GM12878 (cell line): Measurements from ENCODE around the gene FAN1. TPM values are rescaled to one million over a fixed set of nuclear protein-coding genes. Genes with fewer than 3 reads are reported as not detected.

Experiments used
- ATAC-seq: fragments of 200-7000 bp; cut with Tn5 transposase; 3 replicates; pipeline ENCODE4 v1.9.1; 2020; ENCODE audit warnings: mild to moderate bottlenecking, moderate library complexity
- BruUV-seq: library from RNA; stranded (reverse); fragments of 400-500 nt; replicated peaks from 2 replicates; lab custom pipeline; 2021; lab: Mats Ljungman, UMichigan
- CTCF ChIA-PET: fragments of 300-600 bp; sonication (Branson Sonifier 250); formaldehyde crosslinking; extraction: SDS; loops from one replicate; lab custom pipeline; 2021; ENCODE audit warnings: inconsistent platforms; lab: Yijun Ruan, JAX
- POLR2A ChIA-PET: fragments of 350-600 bp; formaldehyde crosslinking; extraction: SDS; loops from one replicate; lab custom pipeline; 2021; ENCODE audit warnings: inconsistent platforms; lab: Charles Lee
- RAD21 ChIA-PET: fragments of 300-600 bp; sonication (Branson Sonifier 250); formaldehyde crosslinking; loops from one replicate; lab custom pipeline; 2023; ENCODE audit warnings: antibody characterized with exemption; ENCODE audit not compliant: unreplicated experiment; lab: Charles Lee
- SMC1A ChIA-PET: fragments of 300-600 bp; sonication (Branson Sonifier 250); formaldehyde crosslinking; loops from one replicate; lab custom pipeline; 2023; ENCODE audit not compliant: unreplicated experiment, uncharacterized antibody; lab: Charles Lee
- DNase-seq: peaks from one replicate; pipeline ENCODE4 v3.0.0-alpha.2; 2011; ENCODE audit warnings: low read depth, low spot score
- FAIRE-seq: peaks from 3 replicates; lab custom pipeline; 2011; peaks lifted over from hg19 to GRCh38; lab: Jason Lieb, UNC
- H2AFZ ChIP-seq: 2 replicates; pipeline ENCODE4 v1.6.0; 2011; ENCODE audit warnings: low read depth, low read length, control low read depth; ENCODE audit not compliant: control insufficient read depth
- H3K27ac ChIP-seq: 2 replicates; pipeline ENCODE4 v1.5.1; 2011; ENCODE audit warnings: control low read depth; ENCODE audit not compliant: control insufficient read depth, insufficient read depth
- H3K27me3 ChIP-seq, 2 experiments: replicated peaks in 1 of 2; 2 replicates each; pipeline versions ENCODE4 v1.6.0 to v1.6.1; 2011; ENCODE audit warnings: low read length in 1 of 2; ENCODE audit not compliant: control insufficient read depth in 2 of 2, insufficient read depth in 2 of 2
- H3K36me3 ChIP-seq, 2 experiments: 2 replicates each; pipeline ENCODE4 v1.5.1; 2011; ENCODE audit warnings: low read length in 1 of 2; ENCODE audit not compliant: control insufficient read depth in 2 of 2, insufficient read depth in 2 of 2
- H3K4me1 ChIP-seq: 2 replicates; pipeline ENCODE4 v1.6.1; 2011; ENCODE audit warnings: mild to moderate bottlenecking, low read length, moderate library complexity, mixed read lengths; ENCODE audit not compliant: control insufficient read depth, insufficient read depth
- H3K4me2 ChIP-seq: 2 replicates; pipeline ENCODE4 v1.6.0; 2011; ENCODE audit warnings: control low read depth; ENCODE audit not compliant: control insufficient read depth, insufficient read depth
- H3K4me3 ChIP-seq: fragments of 200-600 bp; sonication (generic); 2 replicates; pipeline ENCODE4 v1.5.1; 2016
- H3K79me2 ChIP-seq: 2 replicates; pipeline ENCODE4 v1.6.0; 2011; ENCODE audit warnings: low read length; ENCODE audit not compliant: control insufficient read depth, insufficient read depth
- H3K9ac ChIP-seq: 2 replicates; pipeline ENCODE4 v1.8.0; 2011; ENCODE audit warnings: low read length, control low read depth, mixed read lengths; ENCODE audit not compliant: control insufficient read depth, insufficient read depth
- H3K9me3 ChIP-seq: replicated peaks from 3 replicates; pipeline ENCODE4 v1.5.1; 2011; ENCODE audit warnings: mild to moderate bottlenecking, low read length; ENCODE audit not compliant: control insufficient read depth, insufficient read depth
- H4K20me1 ChIP-seq: 2 replicates; pipeline ENCODE4 v1.6.0; 2011; ENCODE audit not compliant: control insufficient read depth, insufficient read depth
- CEBPB ChIP-seq, 2 experiments: fragments of 150-350 bp in 1 of 2; IDR thresholded peaks; 2 replicates each; pipeline ENCODE4 v1.6.1; 2012 to 2014; ENCODE audit warnings: low read depth in 2 of 2, low read length in 2 of 2, borderline replicate concordance in 1 of 2, inconsistent platforms in 1 of 2
- CREM ChIP-seq: IDR thresholded peaks from 2 replicates; pipeline ENCODE4 v1.6.1; 2014; ENCODE audit warnings: antibody characterized with exemption, low read depth
- DPF2 ChIP-seq: fragments of 450-650 bp; IDR thresholded peaks from 2 replicates; pipeline ENCODE4 v1.6.1; 2017; ENCODE audit warnings: mild to moderate bottlenecking
- KDM1A ChIP-seq: fragments of 200-600 bp; sonication (generic); IDR thresholded peaks from 2 replicates; pipeline ENCODE4 v1.6.1; 2016; ENCODE audit warnings: borderline replicate concordance
- NRF1 ChIP-seq: conservative IDR thresholded peaks from 2 replicates; pipeline ENCODE4 v1.6.1; 2011; ENCODE audit warnings: mild to moderate bottlenecking, low read depth, low read length, improper control_type of control experiment
- PAX8 ChIP-seq: fragments of 450-650 bp; IDR thresholded peaks from 2 replicates; pipeline ENCODE4 v1.6.1; 2017; ENCODE audit warnings: mild to moderate bottlenecking, moderate library complexity
- RCOR1 ChIP-seq: conservative IDR thresholded peaks from 2 replicates; pipeline ENCODE4 v1.6.1; 2012; ENCODE audit warnings: low read depth, low read length, improper control_type of control experiment
- REST ChIP-seq: IDR thresholded peaks from 2 replicates; pipeline ENCODE4 v1.6.1; 2012; ENCODE audit warnings: mild to moderate bottlenecking, low read depth, low read length
- SMAD5 ChIP-seq: IDR thresholded peaks from 2 replicates; pipeline ENCODE4 v1.6.1; 2016; ENCODE audit warnings: antibody characterized with exemption, low read depth
- WRNIP1 ChIP-seq: IDR thresholded peaks from 2 replicates; pipeline ENCODE4 v1.6.1; 2011; ENCODE audit warnings: low read depth, low read length, improper control_type of control experiment, borderline replicate concordance
- ZNF217 ChIP-seq: fragments of 450-650 bp; IDR thresholded peaks from 2 replicates; pipeline ENCODE4 v1.6.1; 2017; ENCODE audit warnings: antibody characterized with exemption, mild to moderate bottlenecking
- WGBS: methylation state at CpG from one replicate; pipeline ENCODE4 v1.1.6; 2016; ENCODE audit warnings: low lambda C conversion rate; ENCODE audit not compliant: insufficient replicate concordance, insufficient coverage; ENCODE audit errors: missing lambda C conversion rate; 5-methylcytosine and 5-hydroxymethylcytosine counted together
- in situ Hi-C: fragments of 300-500 bp; cut with MboI; formaldehyde crosslinking; loops from 9 replicates; pipeline ENCODE4 v1.14.3; 2018; ENCODE audit warnings: mixed read lengths
- intact Hi-C: fragments of 100-400 bp; cut with micrococcal nuclease; formaldehyde crosslinking; loops from one replicate; pipeline ENCODE4 v1.14.2; 2022; ENCODE audit not compliant: unreplicated experiment
- polyA plus RNA-seq, 11 experiments: library from polyadenylated mRNA; depleted of rRNA in 4 of 11; unstranded in 6 of 11; stranded (reverse) in 5 of 11; fragments of >200 nt; fragmentation: Nextera tagmentation in 4 of 11; fragmentation: Illumina TruSeq in 1 of 11; extraction: Ambion mirVana in 4 of 11; extraction: Trizol in 1 of 11; gene quantifications; 1 replicate in 1 of 11; 2 replicates in 10 of 11; pipeline versions ENCODE4 v1.2.1 to v1.2.3, GENCODE V29; 2011 to 2016; ENCODE audit warnings: inconsistent platforms in 2 of 11, missing spikeins in 2 of 11, low read depth in 1 of 11
- total RNA-seq, 4 experiments: library from RNA; depleted of rRNA in 3 of 4; stranded (reverse); fragments of >200 nt in 3 of 4; fragmentation: Illumina TruSeq in 1 of 4; extraction: Trizol in 1 of 4; gene quantifications; 2 replicates each; pipeline versions ENCODE4 v1.2.1 to v1.2.3, GENCODE V29; 2013 to 2021

The FAN1 gene
- total and polyA plus RNA-seq, 10 of the 15 experiments (the other 5 are each of a cell fraction or from before 2014, with no cell fraction given) = 0.55 to 18.6 (median 12.6) TPM

- H3K4me3 ChIP-seq = no peak overlapping the region
- SMC1A ChIA-PET = no interaction called here
- H3K79me2 ChIP-seq = no peaks in the 10 kb centered on the region
- no peaks in the 10 kb centered on the region for H3K36me3 ChIP-seq
- no peaks in the 10 kb centered on the region for H3K27me3 ChIP-seq
- H3K9ac ChIP-seq = no peak overlapping the region
- CTCF ChIA-PET = interaction anchor here (1.1 kb wide), 1 partner anchor 243 kb away, joined by 3 read pairs; no protein-coding TSS in a partner anchor
- H3K9me3 ChIP-seq = no peaks in the 10 kb centered on the region
- in situ Hi-C loops (no loop called here), intact Hi-C loops (no loop called here)
- TF ChIP-seq REST (peak; percentile 88), RCOR1 (no peak)
- 0 out of 3 replicates have a peak, but pooled peaks have one; percentile 30 for ATAC-seq
- H3K27ac ChIP-seq = no peak overlapping the region
- no peaks in the 10 kb centered on the region for H4K20me1 ChIP-seq
- H3K4me2 ChIP-seq = no peak overlapping the region
- H3K4me1 ChIP-seq = no peaks in the 10 kb centered on the region
- DNase-seq = no peak
- RAD21 ChIA-PET = interaction anchor here (0.5 kb wide), 1 partner anchor 270 kb away, joined by 3 read pairs; no protein-coding TSS in a partner anchor
- BruUV-seq = no TSS peak
- POLR2A ChIA-PET = no interaction called here
- H2AFZ ChIP-seq = no peak overlapping the region
- no peak for FAIRE-seq
- WGBS = 0% methylated on average over 1 of the region's 1 CpG
Measured at GRCh38 chr15:30885814-30886213, 17.9 kb upstream of the FAN1 start.

- no peak overlapping the region for H3K4me3 ChIP-seq
- no peaks in the 10 kb centered on the region for H3K9me3 ChIP-seq
- 17% methylated on average over 4 of the region's 4 CpGs for WGBS
- H3K27ac ChIP-seq = no peak overlapping the region
- H2AFZ ChIP-seq = no peak overlapping the region
- ChIA-PET SMC1A (no interaction called here), CTCF (no interaction called here), POLR2A (no interaction called here), RAD21 (no interaction called here)
- H3K27me3 ChIP-seq = no peaks in the 10 kb centered on the region
- FAIRE-seq (no peak), ATAC-seq (no peak), DNase-seq (no peak)
- in situ Hi-C loops (no loop called here), intact Hi-C loops (no loop called here)
- no peaks in the 10 kb centered on the region for H3K36me3 ChIP-seq
- no peak overlapping the region for H3K9ac ChIP-seq
- BruUV-seq = no TSS peak
- H4K20me1 ChIP-seq = no peaks in the 10 kb centered on the region
- no peaks in the 10 kb centered on the region for H3K4me1 ChIP-seq
- H3K79me2 ChIP-seq = no peaks in the 10 kb centered on the region
- H3K4me2 ChIP-seq = no peak overlapping the region
- TF ChIP-seq ZNF217 = no peak
- TF ChIP-seq KDM1A = no peak
- no peak for TF ChIP-seq DPF2
- no peak for TF ChIP-seq WRNIP1
- no peak for TF ChIP-seq CEBPB (IDR thresholded peaks at IDR 0.05; ENCODE audit: borderline replicate concordance in 1 of 2, low read depth in 2 of 2, low read length in 2 of 2)
- no peak for TF ChIP-seq CREM
- no peak for TF ChIP-seq PAX8
- TF ChIP-seq NRF1 = no peak
- no peak for TF ChIP-seq SMAD5
Measured at GRCh38 chr15:30889196-30889595, 14.5 kb upstream of the FAN1 start.
